ENCODE data around the gene PRKCSH.

Gene PRKCSH

DNA sequence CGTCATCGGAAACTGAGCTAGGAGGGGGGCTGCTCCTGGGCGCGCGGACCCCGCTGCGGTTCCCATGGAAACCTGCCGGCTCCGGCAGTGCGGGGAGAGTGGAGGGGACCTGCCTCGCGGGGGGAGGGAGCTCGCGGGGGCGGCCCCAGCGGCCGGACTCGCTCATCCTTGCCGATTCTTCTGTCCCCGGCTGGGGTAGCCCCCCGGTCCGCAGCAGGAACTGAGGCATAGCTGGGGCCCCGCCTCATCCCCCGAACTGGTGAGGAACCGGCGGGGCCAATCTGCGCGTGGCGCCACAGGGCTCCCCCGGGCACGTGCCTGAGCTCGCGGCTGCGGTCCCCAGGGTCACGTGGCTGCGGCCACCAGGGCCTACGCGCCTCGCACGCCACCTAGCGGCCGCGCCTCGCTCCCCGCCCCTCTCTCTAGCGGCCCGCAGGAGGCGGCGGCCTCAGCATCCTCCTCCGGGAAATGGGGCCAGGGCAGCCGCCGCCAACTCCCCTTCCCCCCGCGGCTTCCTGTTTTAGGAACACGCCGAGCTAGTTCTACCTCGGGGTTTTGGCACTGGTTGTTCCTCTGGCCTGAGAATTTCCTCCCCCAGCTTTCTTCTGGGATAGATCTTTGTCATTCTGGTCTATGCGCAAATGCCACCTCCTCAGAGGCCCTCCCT lies 47.1 kb downstream of the PRKCSH start:
- in situ Hi-C loops (cut with MboI; ENCODE audit: low pct_unique_long_range_greater_than_20kb, low sequenced_read_pairs, unreplicated experiment), result no loop called here
- TF ChIP-seq, protein P1, sequence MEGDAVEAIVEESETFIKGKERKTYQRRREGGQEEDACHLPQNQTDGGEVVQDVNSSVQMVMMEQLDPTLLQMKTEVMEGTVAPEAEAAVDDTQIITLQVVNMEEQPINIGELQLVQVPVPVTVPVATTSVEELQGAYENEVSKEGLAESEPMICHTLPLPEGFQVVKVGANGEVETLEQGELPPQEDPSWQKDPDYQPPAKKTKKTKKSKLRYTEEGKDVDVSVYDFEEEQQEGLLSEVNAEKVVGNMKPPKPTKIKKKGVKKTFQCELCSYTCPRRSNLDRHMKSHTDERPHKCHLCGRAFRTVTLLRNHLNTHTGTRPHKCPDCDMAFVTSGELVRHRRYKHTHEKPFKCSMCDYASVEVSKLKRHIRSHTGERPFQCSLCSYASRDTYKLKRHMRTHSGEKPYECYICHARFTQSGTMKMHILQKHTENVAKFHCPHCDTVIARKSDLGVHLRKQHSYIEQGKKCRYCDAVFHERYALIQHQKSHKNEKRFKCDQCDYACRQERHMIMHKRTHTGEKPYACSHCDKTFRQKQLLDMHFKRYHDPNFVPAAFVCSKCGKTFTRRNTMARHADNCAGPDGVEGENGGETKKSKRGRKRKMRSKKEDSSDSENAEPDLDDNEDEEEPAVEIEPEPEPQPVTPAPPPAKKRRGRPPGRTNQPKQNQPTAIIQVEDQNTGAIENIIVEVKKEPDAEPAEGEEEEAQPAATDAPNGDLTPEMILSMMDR (IDR thresholded peaks at IDR 0.05; ENCODE audit: extremely low read depth, insufficient read depth, missing control alignments), result peak; percentile 99
- DNase-seq (ENCODE audit: low spot score), result peak; percentile 98

DNA sequence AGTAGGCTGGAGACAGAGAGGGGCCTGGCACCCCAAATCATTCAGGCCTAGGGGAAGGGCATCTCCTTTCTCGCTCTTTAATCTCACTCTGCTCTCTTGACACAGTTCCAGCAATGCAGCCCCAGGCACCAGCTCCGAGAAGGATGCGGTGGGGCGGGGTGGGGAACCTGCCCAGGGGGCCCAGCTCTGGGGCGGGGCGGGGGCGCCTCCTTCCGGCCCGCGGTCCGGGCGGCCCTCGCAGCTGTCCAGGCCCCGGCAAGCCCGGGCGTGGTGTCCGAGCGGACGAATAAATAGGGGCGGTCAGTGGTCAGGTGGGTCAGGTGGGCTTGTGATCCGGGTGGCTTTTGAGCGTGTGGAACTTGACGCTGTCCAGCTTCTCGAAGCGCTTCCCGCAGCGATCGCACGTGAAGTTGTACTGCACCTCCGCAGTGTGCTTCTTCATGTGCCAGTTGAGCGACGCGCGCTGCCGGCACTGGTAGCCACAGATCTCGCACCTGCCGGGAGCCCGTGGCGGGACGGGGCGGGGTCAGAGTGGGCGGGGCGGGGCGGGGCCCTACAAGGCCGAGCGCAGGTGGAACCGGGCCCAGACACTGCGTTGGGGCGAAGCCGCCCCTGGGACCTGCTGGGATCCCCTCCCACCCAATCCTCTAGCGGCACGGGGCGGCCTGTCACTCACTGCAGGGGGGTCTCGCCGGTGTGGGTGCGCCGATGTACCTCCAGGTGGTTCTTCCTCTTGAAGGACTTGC lies 48.1 kb downstream of the PRKCSH start:
- in situ Hi-C loops (cut with MboI; ENCODE audit: low pct_unique_long_range_greater_than_20kb, low sequenced_read_pairs, unreplicated experiment), result no loop called here
- DNase-seq (ENCODE audit: low spot score), result peak; percentile 40
- TF ChIP-seq, protein P1 (IDR thresholded peaks at IDR 0.05; ENCODE audit: extremely low read depth, insufficient read depth, missing control alignments), result no peak

DNA sequence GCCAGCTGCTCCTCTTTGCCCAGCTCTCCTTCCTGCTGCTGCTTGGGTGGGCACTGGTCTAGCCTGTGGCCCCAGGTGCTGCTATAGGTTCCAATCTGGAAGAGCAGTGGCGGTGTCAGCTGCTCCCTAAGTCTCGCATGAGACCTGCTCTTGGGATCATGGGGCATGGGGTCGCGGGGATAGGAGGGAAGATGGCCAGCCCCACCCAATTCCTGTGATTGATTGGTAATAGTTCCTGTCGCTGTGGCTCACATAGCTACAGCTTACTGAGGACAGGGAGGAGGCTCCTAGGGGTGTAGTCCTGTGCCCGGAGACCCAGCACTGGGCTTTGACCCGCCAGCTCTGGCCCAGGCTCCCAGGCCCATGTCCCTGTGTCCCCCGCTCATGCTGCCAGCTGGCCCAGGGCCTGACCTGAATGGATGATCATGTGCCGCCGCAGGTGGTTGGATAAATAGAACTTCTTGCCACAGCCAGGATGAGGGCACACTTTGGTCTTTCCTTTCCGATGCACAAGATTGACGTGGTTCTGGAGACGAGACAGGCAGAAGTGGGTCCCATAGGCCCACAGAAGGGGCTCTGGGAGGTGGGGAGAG lies 49.9 kb downstream of the PRKCSH start:
- TF ChIP-seq, protein P1 (IDR thresholded peaks at IDR 0.05; ENCODE audit: extremely low read depth, insufficient read depth, missing control alignments), result no peak
- DNase-seq (ENCODE audit: low spot score), result no peak
- in situ Hi-C loops (cut with MboI; ENCODE audit: low pct_unique_long_range_greater_than_20kb, low sequenced_read_pairs, unreplicated experiment), result no loop called here

DNA sequence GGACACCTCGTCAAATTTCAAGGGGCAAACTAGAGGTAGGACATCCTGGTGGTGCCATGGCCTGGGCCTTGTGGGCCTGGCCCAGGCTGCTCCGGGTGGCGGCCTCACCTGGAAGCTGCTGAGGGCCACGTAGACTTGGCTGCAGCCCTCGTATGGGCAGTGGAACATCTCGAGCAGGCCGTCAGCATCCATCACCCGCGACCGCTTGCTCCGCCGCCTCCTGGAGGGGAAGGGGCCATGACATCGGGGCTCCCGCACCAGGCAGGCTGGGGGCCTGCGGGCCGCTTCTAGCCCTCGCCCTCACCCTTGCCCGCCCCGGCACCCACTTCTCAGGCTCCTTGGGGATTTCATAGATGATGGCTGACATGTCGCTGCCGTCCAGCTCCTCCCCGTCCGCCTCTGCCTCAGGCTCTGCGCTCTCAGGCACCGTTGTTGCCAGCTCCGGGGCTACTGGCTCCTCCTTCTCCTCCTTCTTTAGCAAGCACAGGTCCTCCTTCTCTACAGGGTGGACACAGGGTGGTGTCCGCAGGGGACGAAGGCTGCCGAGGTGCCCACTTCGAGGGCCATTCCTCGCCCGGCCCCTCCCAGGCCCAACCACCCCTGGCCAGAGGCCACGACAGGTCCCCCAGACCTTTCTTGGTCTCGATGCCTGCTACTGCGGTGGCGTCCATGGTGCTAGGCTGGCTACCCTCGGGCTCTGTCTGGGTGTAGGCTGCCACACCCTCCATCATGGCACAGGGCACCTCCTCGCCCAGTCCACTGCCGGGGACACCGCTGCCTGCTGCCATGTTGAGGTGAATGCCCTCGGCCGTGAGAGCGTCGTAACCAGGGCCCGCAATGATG lies 51.4 kb downstream of the PRKCSH start:
- DNase-seq (ENCODE audit: low spot score), result no peak
- in situ Hi-C loops (cut with MboI; ENCODE audit: low pct_unique_long_range_greater_than_20kb, low sequenced_read_pairs, unreplicated experiment), result no loop called here

DNA sequence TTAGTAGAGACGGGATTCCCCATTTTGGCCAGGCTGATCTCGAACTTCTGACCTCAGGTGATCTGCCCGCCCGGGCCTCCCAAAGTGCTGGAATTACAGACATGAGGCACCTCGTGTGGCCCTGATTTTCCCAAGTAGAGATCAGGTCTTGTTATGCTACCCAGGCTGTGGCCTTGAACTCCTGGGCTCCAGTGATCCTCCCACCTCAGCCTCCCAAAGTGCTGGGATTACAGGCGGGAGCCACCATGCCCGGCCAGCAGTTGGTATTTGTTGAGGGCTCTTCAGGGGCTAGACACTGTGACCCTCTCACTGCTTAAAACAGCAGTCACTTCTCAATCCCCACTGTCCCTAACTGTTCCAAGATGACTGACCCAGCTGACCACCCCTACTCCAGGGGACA lies 53.9 kb downstream of the PRKCSH start:
- TF ChIP-seq, protein P1 (IDR thresholded peaks at IDR 0.05; ENCODE audit: extremely low read depth, insufficient read depth, missing control alignments), result no peak
- in situ Hi-C loops (cut with MboI; ENCODE audit: low pct_unique_long_range_greater_than_20kb, low sequenced_read_pairs, unreplicated experiment), result no loop called here
- no peak for DNase-seq (ENCODE audit: low spot score)

More for the DNA sequence above, 51.4 kb downstream of the PRKCSH start:
- TF ChIP-seq, protein P1 (IDR thresholded peaks at IDR 0.05; ENCODE audit: extremely low read depth, insufficient read depth, missing control alignments), result no peak
